AG04449 (cell line): ENCODE results near the gene TTLL4.
"Not testable (repeated sequence)": the region's sequence is repeated elsewhere in the genome, so short reads cannot be mapped to it uniquely, and the experiment has no call there.

Source experiments
- CTCF ChIA-PET: fragments of 350-600 bp; formaldehyde crosslinking; extraction: SDS; loops from one replicate; lab custom pipeline; 2021; ENCODE audit warnings: antibody characterized with exemption; lab: Yijun Ruan, JAX
- POLR2A ChIA-PET: fragments of 400-600, 350-600 bp; formaldehyde crosslinking; extraction: SDS; loops from one replicate; lab custom pipeline; 2020; ENCODE audit warnings: antibody characterized with exemption, inconsistent platforms; lab: Yijun Ruan, JAX
- DNase-seq: peaks from one replicate; pipeline ENCODE4 v3.0.0-alpha.2; 2010; ENCODE audit warnings: low read depth, low spot score
- H3K4me3 ChIP-seq: 2 replicates; pipeline ENCODE4 v1.5.1; 2011; ENCODE audit warnings: low read depth, mild to moderate bottlenecking, control low read depth, low read length
- CTCF ChIP-seq: IDR thresholded peaks from one replicate; pipeline ENCODE4 v1.5.1; 2011; ENCODE audit warnings: mild to moderate bottlenecking, moderate library complexity, low read length, control low read depth, inconsistent platforms; ENCODE audit not compliant: insufficient read depth; ENCODE audit errors: missing control alignments

TTLL4 gene

DNA sequence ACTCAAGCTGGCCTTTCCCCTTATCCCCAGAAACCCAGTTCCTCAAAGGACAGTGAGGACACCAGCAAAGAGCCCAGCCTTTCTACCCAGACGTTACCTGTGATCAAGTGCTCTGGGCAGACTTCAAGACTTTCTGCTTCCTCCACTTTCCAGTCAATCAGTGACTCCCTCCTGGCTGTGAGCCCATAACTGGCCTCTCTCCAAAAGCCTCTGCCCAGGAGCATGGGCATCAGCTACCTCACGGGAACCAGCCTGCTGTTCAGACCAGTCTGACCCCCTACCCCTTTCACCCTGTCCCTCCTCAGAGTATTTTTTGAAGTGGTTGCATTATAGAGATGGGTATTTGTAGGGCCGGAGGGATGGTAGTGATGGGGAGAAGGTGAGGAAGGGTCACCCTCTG is 43.6 kb downstream of the TTLL4 start:
- DNase-seq: no peak
- no peak for TF ChIP-seq CTCF
- ChIA-PET CTCF (interaction anchor here (1.1 to 1.5 kb wide), 2 partner anchors 93 to 98 kb away, joined by 3 to 5 read pairs; no protein-coding TSS in a partner anchor), POLR2A (no interaction called here)
- no peak overlapping the region for H3K4me3 ChIP-seq

DNA sequence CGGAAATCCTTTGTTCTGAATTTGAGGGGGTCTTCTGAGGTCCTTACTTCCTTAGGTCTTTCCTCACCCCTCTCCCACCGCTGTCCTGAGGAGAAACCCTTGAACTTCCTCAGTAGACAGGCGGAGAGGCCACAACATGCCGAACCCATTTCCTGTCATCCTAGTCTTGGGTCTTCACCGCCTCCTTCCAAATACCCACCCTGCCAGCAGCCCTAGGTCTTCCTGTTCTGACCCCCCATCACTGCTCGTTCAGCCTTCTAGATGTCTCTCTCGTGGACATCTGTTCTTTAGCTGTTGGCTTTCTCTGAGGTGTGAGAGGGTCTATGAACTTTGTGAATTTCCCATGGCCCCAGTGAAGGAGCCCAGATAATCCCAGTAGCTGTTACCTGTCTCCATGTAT is 44.1 kb downstream of the TTLL4 start:
- TF ChIP-seq CTCF: no peak
- ChIA-PET CTCF (interaction anchor here (1.1 kb wide), 1 partner anchor 98 kb away, joined by 3 read pairs; no protein-coding TSS in a partner anchor), POLR2A (no interaction called here)
- H3K4me3 ChIP-seq: no peak overlapping the region
- no peak for DNase-seq

GRCh38 chr2:218755198-218755566 is 44.5 kb downstream of the TTLL4 start:
- no peak for TF ChIP-seq CTCF
- ChIA-PET CTCF (no interaction called here), POLR2A (no interaction called here)
- H3K4me3 ChIP-seq: no peak overlapping the region
- DNase-seq: no peak

DNA sequence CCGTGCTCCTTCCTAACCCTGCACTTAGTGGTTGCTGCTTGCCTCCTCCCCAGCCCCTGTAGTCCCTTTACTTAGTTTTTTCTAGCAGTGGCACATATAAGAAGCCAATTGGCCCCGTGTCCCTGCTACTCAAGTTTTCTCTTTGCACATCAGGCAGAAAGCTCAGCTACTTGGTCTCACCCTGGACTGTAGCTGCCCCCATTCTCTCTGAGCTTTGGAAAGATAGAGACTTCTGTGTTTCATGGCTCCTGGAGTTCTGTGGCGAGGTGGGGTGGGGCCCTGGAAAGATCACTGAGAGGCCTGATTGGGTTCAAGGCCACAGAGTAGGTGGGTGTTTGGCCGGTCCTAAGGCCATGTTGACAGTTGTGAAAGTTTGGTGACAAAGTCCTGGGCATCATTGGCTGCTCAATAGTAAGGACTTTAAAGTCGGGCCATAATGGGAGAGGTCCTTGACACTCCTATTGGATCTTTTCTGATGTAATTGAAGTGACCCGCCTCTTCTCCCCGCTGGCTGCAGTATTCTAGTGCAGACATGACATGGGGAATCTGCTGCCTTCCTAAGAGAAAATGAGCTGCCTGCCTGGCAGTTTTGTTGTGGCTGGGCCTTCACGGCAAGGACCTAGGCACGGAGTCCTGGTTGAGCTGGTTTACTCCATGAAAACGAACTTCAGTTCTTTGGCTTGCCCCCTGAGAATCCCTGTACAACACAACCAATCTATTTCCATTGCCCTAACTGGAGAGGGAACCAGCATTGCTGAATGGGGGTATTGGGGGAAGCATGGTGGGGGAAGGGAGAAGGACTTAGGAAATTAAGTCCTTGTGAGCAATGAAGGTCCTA is 45.2 kb downstream of the TTLL4 start:
- no peak for DNase-seq
- H3K4me3 ChIP-seq: no peak overlapping the region
- CTCF ChIA-PET: interaction anchor here (1.1 kb wide), 1 partner anchor 12 kb away, joined by 3 read pairs; no protein-coding TSS in a partner anchor
- POLR2A ChIA-PET: no interaction called here
- TF ChIP-seq CTCF: no peak

DNA sequence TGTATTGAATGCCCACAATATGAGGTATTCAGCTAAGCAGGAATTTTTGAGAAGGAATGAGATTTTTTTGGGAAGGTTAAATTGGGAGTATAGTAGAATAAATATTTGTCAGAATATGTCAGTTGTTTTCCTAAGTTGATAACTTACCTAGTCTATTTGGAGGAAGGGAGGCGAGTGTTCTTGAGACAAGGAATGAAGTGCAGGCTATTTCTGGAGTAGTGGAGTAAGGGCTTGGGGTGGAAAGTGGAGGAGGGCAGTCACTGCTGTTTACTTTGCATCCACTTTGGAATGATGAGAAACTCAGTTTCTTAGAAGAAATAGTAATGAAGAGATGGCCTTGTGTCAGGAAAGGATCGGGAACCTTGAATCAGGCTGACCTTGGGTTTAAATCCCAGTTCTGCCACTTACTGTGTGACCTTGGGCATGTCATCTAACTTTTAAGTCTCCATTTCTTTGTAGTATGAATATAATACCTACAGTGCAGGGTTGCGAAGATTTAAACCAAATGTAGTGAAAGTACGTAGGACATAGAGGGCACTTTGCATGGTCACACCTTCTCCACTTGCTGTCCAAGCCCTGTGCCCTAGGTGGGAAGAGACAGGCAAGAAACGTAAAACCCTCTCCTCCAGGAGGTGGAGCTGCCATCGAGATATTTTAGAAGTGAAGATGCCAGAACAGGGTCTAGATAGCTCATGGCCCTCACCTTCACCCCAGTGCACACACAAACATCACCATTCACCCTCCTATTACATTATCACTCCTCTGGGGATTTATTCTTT is 46.2 kb downstream of the TTLL4 start:
- no peak overlapping the region for H3K4me3 ChIP-seq
- ChIA-PET CTCF (interaction anchor here (1.1 to 1.2 kb wide), 2 partner anchors 13 to 93 kb away, joined by 3 to 4 read pairs; no protein-coding TSS in a partner anchor), POLR2A (no interaction called here)
- no peak for TF ChIP-seq CTCF
- no peak for DNase-seq

DNA sequence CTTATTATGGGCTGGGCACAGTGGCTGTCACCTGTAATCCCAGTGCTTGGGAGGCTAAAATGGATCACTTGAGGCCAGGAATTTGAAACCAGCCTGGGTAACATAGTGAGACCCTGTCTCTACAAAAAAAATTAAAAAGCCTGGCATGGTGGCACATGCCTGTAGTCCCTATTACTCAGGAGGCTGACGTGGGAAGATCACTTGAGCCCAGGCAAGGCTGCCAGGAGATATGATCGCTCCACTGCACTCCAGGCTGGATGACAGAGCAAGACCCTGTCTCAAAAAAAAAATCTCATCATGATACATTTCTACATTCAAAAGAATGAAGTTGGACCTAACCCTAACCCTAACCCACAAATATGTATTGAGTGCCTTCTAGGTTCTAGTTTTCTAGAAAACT is 51.2 kb downstream of the TTLL4 start:
- ChIA-PET POLR2A (no interaction called here), CTCF (interaction anchor here (1.6 kb wide), 1 partner anchor 13 kb away, joined by 4 read pairs; no protein-coding TSS in a partner anchor)
- no peak for TF ChIP-seq CTCF
- no peak overlapping the region for H3K4me3 ChIP-seq
- DNase-seq: no peak

GRCh38 chr2:218772759-218773158 is 62.1 kb downstream of the TTLL4 start:
- CTCF ChIA-PET, H3K4me3 ChIP-seq, DNase-seq, POLR2A ChIA-PET: not testable (repeated sequence)
